HepG2 (cell line): ENCODE measurements around the gene SMARCB1. TPM values are rescaled to one million over a fixed set of nuclear protein-coding genes. Genes with fewer than 3 reads are reported as not detected.

Source experiments
- ATAC-seq: fragments of 200-7000 bp; cut with Tn5 transposase; 3 replicates; pipeline ENCODE4 v1.9.1; 2020; ENCODE audit warnings: mild to moderate bottlenecking, moderate library complexity
- BruUV-seq: library from RNA; stranded (reverse); fragments of 400-500 nt; replicated peaks from 2 replicates; lab custom pipeline; 2021; lab: Mats Ljungman, UMichigan
- CTCF ChIA-PET: fragments of 300-600 bp; formaldehyde crosslinking; extraction: SDS; loops from one replicate; lab custom pipeline; 2021; ENCODE audit warnings: low total read pairs, inconsistent platforms, low intra/inter-chr PET ratio; lab: Yijun Ruan, JAX
- POLR2A ChIA-PET: fragments of 350-600 bp; sonication (Branson Sonifier 250); formaldehyde crosslinking; loops from one replicate; lab custom pipeline; 2020; ENCODE audit warnings: antibody characterized with exemption, inconsistent platforms; lab: Yijun Ruan, JAX
- DNase-seq: peaks from one replicate; pipeline ENCODE4 v3.0.0-alpha.2; 2015; ENCODE audit warnings: low spot score
- FAIRE-seq: peaks from 3 replicates; lab custom pipeline; 2011; peaks lifted over from hg19 to GRCh38; lab: Jason Lieb, UNC
- H2AFZ ChIP-seq: one replicate; pipeline ENCODE4 v1.6.1; 2011; ENCODE audit warnings: low read length, inconsistent platforms
- H3K27ac ChIP-seq: fragments of 300-600 bp; 3 replicates; pipeline ENCODE4 v1.8.0; 2011; ENCODE audit warnings: mixed run types, mild to moderate bottlenecking, mixed read lengths, low read length, inconsistent platforms; ENCODE audit not compliant: insufficient read depth; ENCODE audit errors: extremely low read length
- H3K27me3 ChIP-seq, 2 experiments: fragments of 200-600 bp in 1 of 2; 2 replicates in 1 of 2; 3 replicates in 1 of 2; pipeline versions ENCODE4 v1.6.0 to v1.8.0; 2011; ENCODE audit warnings: low read length in 2 of 2, mild to moderate bottlenecking in 2 of 2, moderate library complexity in 2 of 2, inconsistent platforms in 1 of 2; ENCODE audit not compliant: insufficient read depth in 2 of 2, control insufficient read depth in 1 of 2
- H3K36me3 ChIP-seq, 2 experiments: fragments of 200-600 bp in 1 of 2; replicated peaks in 1 of 2; 2 replicates in 1 of 2; 3 replicates in 1 of 2; pipeline versions ENCODE4 v1.5.1 to v1.8.0; 2011; ENCODE audit warnings: low read length in 2 of 2, inconsistent platforms in 1 of 2; ENCODE audit not compliant: insufficient read depth in 2 of 2, control insufficient read depth in 1 of 2
- H3K4me1 ChIP-seq: 2 replicates; pipeline ENCODE4 v1.5.1; 2012; ENCODE audit warnings: low read length, inconsistent platforms; ENCODE audit not compliant: insufficient read depth
- H3K4me2 ChIP-seq: 2 replicates; pipeline ENCODE4 v1.6.0; 2011; ENCODE audit warnings: low read depth, low read length, inconsistent platforms
- H3K4me3 ChIP-seq, 3 experiments: fragments of 200-600 bp in 1 of 3; sonication (generic), shearing (Covaris generic) in 1 of 3; replicated peaks in 1 of 3; 2 replicates each; pipeline ENCODE4 v1.5.1; 2011 to 2016; ENCODE audit warnings: low read length in 3 of 3, inconsistent platforms in 2 of 3, low read depth in 2 of 3, mild to moderate bottlenecking in 2 of 3, control low read depth in 1 of 3, mixed read lengths in 1 of 3; ENCODE audit not compliant: insufficient read depth in 1 of 3
- H3K79me2 ChIP-seq: one replicate; pipeline ENCODE4 v1.6.1; 2011; ENCODE audit warnings: low read length, inconsistent platforms; ENCODE audit not compliant: insufficient read depth
- H3K9ac ChIP-seq: 2 replicates; pipeline ENCODE4 v1.6.0; 2011; ENCODE audit warnings: mild to moderate bottlenecking, low read depth, low read length, inconsistent platforms; ENCODE audit not compliant: insufficient read depth
- H3K9me3 ChIP-seq: 2 replicates; pipeline ENCODE4 v1.5.1; 2012; ENCODE audit warnings: mild to moderate bottlenecking, low read length
- H4K20me1 ChIP-seq: 2 replicates; pipeline ENCODE4 v1.6.0; 2011; ENCODE audit warnings: inconsistent platforms, mild to moderate bottlenecking, low read length, moderate library complexity; ENCODE audit not compliant: insufficient read depth
- CEBPG ChIP-seq: IDR thresholded peaks from 2 replicates; pipeline ENCODE4 v1.6.1; 2016
- KDM1A ChIP-seq: IDR thresholded peaks from 2 replicates; pipeline ENCODE4 v1.6.1; 2016; ENCODE audit warnings: missing compliant biosample characterization
- MED1 ChIP-seq: sonication (generic); formaldehyde crosslinking; IDR thresholded peaks from 2 replicates; pipeline ENCODE4 v1.4.0; 2020; ENCODE audit warnings: missing genetic modification reagents
- NFRKB ChIP-seq: fragments of 450-650 bp; IDR thresholded peaks from 2 replicates; pipeline ENCODE4 v1.6.1; 2017
- THAP7 ChIP-seq: sonication (generic); formaldehyde crosslinking; IDR thresholded peaks from 2 replicates; pipeline ENCODE4 v1.8.1; 2023; ENCODE audit warnings: mild to moderate bottlenecking, missing genetic modification reagents
- ZNF274 ChIP-seq: sonication (generic); formaldehyde crosslinking; IDR thresholded peaks from 2 replicates; pipeline ENCODE4 v1.5.1; 2020; ENCODE audit warnings: mild to moderate bottlenecking, missing genetic modification reagents
- ZNF337 ChIP-seq: sonication (generic); formaldehyde crosslinking; IDR thresholded peaks from 2 replicates; pipeline ENCODE4 v1.5.1; 2020; ENCODE audit warnings: missing genetic modification reagents, low read depth, mild to moderate bottlenecking, borderline replicate concordance
- ZNF629 ChIP-seq: sonication (generic); formaldehyde crosslinking; conservative IDR thresholded peaks from 2 replicates; pipeline ENCODE4 v1.5.0; 2020; ENCODE audit warnings: missing genetic modification reagents
- ZNF652 ChIP-seq: IDR thresholded peaks from 2 replicates; pipeline ENCODE4 v1.6.1; 2016; ENCODE audit warnings: low read depth, borderline replicate concordance
- ZNF678 ChIP-seq: sonication (generic); formaldehyde crosslinking; IDR thresholded peaks from 2 replicates; pipeline ENCODE4 v1.4.0; 2020; ENCODE audit warnings: mild to moderate bottlenecking, missing genetic modification reagents
- ZNF768 ChIP-seq: sonication (generic); formaldehyde crosslinking; IDR thresholded peaks from 2 replicates; pipeline ENCODE4 v1.4.0; 2020; ENCODE audit warnings: missing genetic modification reagents
- WGBS: methylation state at CpG from one replicate; pipeline ENCODE4 v1.1.6; 2017; ENCODE audit warnings: low lambda C conversion rate; 5-methylcytosine and 5-hydroxymethylcytosine counted together
- in situ Hi-C: cut with HindIII; loops from 2 replicates; pipeline ENCODE4 v1.10.0; 2017; ENCODE audit warnings: low pct_unique_long_range_greater_than_20kb; ENCODE audit not compliant: extremely low pct_ligation_motif_present
- intact Hi-C: fragments of 100-400 bp; cut with micrococcal nuclease; formaldehyde crosslinking; loops from one replicate; pipeline ENCODE4 v1.10.0; 2022; ENCODE audit not compliant: unreplicated experiment
- polyA plus RNA-seq, 8 experiments: library from polyadenylated mRNA; depleted of rRNA in 3 of 8; stranded (reverse) in 7 of 8; unstranded in 1 of 8; fragments of >200 nt; fragmentation: Illumina TruSeq in 4 of 8; extraction: Trizol in 4 of 8; gene quantifications; 2 replicates each; pipeline versions ENCODE4 v1.2.1 to v1.2.3, GENCODE V29; 2011 to 2016; ENCODE audit warnings: low read depth in 4 of 8, missing spikeins in 1 of 8, mixed read lengths in 1 of 8; ENCODE audit not compliant: insufficient read depth in 1 of 8
- total RNA-seq, 5 experiments: library from RNA; depleted of rRNA; stranded (reverse); fragments of >200 nt; fragmentation: Illumina TruSeq; extraction: Trizol; gene quantifications; 2 replicates each; pipeline ENCODE4 v1.2.3, GENCODE V29; 2016; ENCODE audit warnings: low read depth in 1 of 5

SMARCB1 gene
- total and polyA plus RNA-seq, 2 of the 13 experiments (the other 11 are each of a cell fraction or from before 2014, with no cell fraction given), result 74.0 to 166 TPM

- TF ChIP-seq ZNF629 (CRISPR knock-in tag) (peak; percentile 97), CEBPG (no peak), NFRKB (no peak), ZNF274 (no peak), MED1 (CRISPR knock-in tag) (0 out of 2 replicates have a peak, but pooled peaks have one; percentile 7), THAP7 (CRISPR knock-in tag) (no peak)
Observed at GRCh38 chr22:23775779-23776375, 10.9 kb upstream of the SMARCB1 start (continued).

- ChIA-PET CTCF (no interaction called here), POLR2A (interaction anchor here (0.9 to 6.6 kb wide), 3 partner anchors 9 to 79 kb away, joined by 5 to 201 read pairs (median 10); partner anchors contain the start of genes CHCHD10 and SMARCB1)
- Histone ChIP-seq H4K20me1 (no peaks in the 10 kb centered on the region), H3K36me3 (no peaks in the 10 kb centered on the region), H3K27me3 (no peaks in the 10 kb centered on the region; a peak in 1 of 5 replicates), H3K27ac (no peak overlapping the region), H3K4me3 (no peak overlapping the region; a peak in 1 of 6 replicates), H3K9ac (no peak overlapping the region; the same call in 1 of the 2 replicates), H3K9me3 (no peaks in the 10 kb centered on the region), H2AFZ (no peak overlapping the region), H3K4me1 (peaks cover 70% of the 10 kb centered on the region), H3K79me2 (peaks cover 2% of the 10 kb centered on the region), H3K4me2 (peak overlapping the region; percentile 30)
- DNase-seq (no peak), ATAC-seq (no peak), FAIRE-seq (no peak)
- TF ChIP-seq ZNF652 (CRISPR knock-in tag) (no peak), ZNF768 (CRISPR knock-in tag) (peak; percentile 95), KDM1A (CRISPR knock-in tag) (no peak), ZNF678 (no peak), ZNF337 (CRISPR knock-in tag) (no peak)
- intact Hi-C loops (no loop called here), in situ Hi-C loops (no loop called here)
- 82% methylated on average over 5 of the region's 11 CpGs for WGBS
- BruUV-seq, result no TSS peak
Observed at GRCh38 chr22:23777776-23778576, 8.8 kb upstream of the SMARCB1 start.
